OCI-LY7 (cell line): ENCODE measurements around the gene FAR1.

ENCODE experiments used
- CTCF ChIP-seq: fragments of 200-600 bp; sonication (generic); conservative IDR thresholded peaks from 2 replicates; pipeline ENCODE4 v1.5.1; 2014; ENCODE audit warnings: mild to moderate bottlenecking, antibody characterized with exemption, low read length, moderate library complexity, mixed read lengths
- EZH2phosphoT487 ChIP-seq: fragments of 200-600 bp; sonication (generic); IDR thresholded peaks from 2 replicates; pipeline ENCODE4 v1.6.1; 2018; ENCODE audit warnings: low read depth, borderline replicate concordance, mild to moderate bottlenecking, mixed run types, antibody characterized with exemption, low read length, moderate library complexity, mixed read lengths

GRCh38 chr11:13635804-13636203, 32.7 kb upstream of the FAR1 start:
- no peak for TF ChIP-seq CTCF
- no peak for TF ChIP-seq EZH2phosphoT487
